ENCODE measurements around the gene ANOS1.

DNA sequence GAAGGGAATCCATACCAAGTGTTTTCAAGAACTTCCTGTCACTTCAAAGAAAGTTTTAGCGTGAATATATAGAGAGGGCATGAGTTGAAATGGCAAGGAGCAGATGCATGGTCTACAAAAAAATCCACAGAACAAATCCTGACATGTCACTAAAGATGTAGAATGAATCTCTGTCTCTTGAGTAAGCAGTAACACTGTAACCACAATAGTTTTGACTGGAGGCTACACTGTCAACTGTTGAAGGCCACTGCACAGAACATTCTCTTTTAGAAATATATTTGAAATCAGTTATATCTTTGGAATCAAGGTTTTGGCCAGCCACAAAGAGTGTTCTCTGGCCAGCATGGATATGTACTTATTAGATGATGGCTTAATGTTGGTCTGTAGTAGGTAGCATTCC, 183.5 kb downstream of the ANOS1 start:
- no peak for TF ChIP-seq RCOR1 (IDR thresholded peaks at IDR 0.05; ENCODE audit: low read depth, low read length)
- no peak for TF ChIP-seq POLR2AphosphoS2 (conservative IDR thresholded peaks at IDR 0.05; ENCODE audit: low read length)
- TF ChIP-seq, protein P1, sequence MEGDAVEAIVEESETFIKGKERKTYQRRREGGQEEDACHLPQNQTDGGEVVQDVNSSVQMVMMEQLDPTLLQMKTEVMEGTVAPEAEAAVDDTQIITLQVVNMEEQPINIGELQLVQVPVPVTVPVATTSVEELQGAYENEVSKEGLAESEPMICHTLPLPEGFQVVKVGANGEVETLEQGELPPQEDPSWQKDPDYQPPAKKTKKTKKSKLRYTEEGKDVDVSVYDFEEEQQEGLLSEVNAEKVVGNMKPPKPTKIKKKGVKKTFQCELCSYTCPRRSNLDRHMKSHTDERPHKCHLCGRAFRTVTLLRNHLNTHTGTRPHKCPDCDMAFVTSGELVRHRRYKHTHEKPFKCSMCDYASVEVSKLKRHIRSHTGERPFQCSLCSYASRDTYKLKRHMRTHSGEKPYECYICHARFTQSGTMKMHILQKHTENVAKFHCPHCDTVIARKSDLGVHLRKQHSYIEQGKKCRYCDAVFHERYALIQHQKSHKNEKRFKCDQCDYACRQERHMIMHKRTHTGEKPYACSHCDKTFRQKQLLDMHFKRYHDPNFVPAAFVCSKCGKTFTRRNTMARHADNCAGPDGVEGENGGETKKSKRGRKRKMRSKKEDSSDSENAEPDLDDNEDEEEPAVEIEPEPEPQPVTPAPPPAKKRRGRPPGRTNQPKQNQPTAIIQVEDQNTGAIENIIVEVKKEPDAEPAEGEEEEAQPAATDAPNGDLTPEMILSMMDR (IDR thresholded peaks at IDR 0.05), result no peak
- no peak for TF ChIP-seq KDM1A (IDR thresholded peaks at IDR 0.05; ENCODE audit: low read depth)
- TF ChIP-seq HEYL (CRISPR knock-in tag; IDR thresholded peaks at IDR 0.05), result no peak
- TF ChIP-seq, protein P2, sequence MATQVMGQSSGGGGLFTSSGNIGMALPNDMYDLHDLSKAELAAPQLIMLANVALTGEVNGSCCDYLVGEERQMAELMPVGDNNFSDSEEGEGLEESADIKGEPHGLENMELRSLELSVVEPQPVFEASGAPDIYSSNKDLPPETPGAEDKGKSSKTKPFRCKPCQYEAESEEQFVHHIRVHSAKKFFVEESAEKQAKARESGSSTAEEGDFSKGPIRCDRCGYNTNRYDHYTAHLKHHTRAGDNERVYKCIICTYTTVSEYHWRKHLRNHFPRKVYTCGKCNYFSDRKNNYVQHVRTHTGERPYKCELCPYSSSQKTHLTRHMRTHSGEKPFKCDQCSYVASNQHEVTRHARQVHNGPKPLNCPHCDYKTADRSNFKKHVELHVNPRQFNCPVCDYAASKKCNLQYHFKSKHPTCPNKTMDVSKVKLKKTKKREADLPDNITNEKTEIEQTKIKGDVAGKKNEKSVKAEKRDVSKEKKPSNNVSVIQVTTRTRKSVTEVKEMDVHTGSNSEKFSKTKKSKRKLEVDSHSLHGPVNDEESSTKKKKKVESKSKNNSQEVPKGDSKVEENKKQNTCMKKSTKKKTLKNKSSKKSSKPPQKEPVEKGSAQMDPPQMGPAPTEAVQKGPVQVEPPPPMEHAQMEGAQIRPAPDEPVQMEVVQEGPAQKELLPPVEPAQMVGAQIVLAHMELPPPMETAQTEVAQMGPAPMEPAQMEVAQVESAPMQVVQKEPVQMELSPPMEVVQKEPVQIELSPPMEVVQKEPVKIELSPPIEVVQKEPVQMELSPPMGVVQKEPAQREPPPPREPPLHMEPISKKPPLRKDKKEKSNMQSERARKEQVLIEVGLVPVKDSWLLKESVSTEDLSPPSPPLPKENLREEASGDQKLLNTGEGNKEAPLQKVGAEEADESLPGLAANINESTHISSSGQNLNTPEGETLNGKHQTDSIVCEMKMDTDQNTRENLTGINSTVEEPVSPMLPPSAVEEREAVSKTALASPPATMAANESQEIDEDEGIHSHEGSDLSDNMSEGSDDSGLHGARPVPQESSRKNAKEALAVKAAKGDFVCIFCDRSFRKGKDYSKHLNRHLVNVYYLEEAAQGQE (IDR thresholded peaks at IDR 0.05), result no peak
- no peak for TF ChIP-seq EP300 (IDR thresholded peaks at IDR 0.05)
- TF ChIP-seq POLR2A (IDR thresholded peaks at IDR 0.05; ENCODE audit: low read length), result no peak
- TF ChIP-seq RFX5 (IDR thresholded peaks at IDR 0.05), result no peak
- TF ChIP-seq, protein P3, sequence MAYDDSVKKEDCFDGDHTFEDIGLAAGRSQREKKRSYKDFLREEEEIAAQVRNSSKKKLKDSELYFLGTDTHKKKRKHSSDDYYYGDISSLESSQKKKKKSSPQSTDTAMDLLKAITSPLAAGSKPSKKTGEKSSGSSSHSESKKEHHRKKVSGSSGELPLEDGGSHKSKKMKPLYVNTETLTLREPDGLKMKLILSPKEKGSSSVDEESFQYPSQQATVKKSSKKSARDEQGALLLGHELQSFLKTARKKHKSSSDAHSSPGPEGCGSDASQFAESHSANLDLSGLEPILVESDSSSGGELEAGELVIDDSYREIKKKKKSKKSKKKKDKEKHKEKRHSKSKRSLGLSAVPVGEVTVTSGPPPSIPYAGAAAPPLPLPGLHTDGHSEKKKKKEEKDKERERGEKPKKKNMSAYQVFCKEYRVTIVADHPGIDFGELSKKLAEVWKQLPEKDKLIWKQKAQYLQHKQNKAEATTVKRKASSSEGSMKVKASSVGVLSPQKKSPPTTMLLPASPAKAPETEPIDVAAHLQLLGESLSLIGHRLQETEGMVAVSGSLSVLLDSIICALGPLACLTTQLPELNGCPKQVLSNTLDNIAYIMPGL (CRISPR knock-in tag; IDR thresholded peaks at IDR 0.05; ENCODE audit: borderline replicate concordance), result no peak
